H9 (cell line): ENCODE measurements around the gene ELP1. TPM values are rescaled to one million over a fixed set of nuclear protein-coding genes. Genes with fewer than 3 reads are reported as not detected.

Experiments used
- DNase-seq: peaks from one replicate; pipeline ENCODE4 v3.0.0-alpha.2; 2017
- H2AFZ ChIP-seq: one replicate; pipeline ENCODE4 v1.6.1; 2013; ENCODE audit warnings: mild to moderate bottlenecking, low read length, control low read depth, moderate library complexity
- H2AK5ac ChIP-seq: 2 replicates; pipeline ENCODE4 v1.6.1; 2013; ENCODE audit warnings: low read length, control low read depth, mixed read lengths; ENCODE audit not compliant: insufficient read length
- H2BK120ac ChIP-seq: one replicate; pipeline ENCODE4 v1.6.1; 2013; ENCODE audit warnings: low read depth, mild to moderate bottlenecking, low read length, control low read depth, inconsistent platforms; ENCODE audit not compliant: poor library complexity, severe bottlenecking
- H2BK12ac ChIP-seq: 2 replicates; pipeline ENCODE4 v1.6.1; 2013; ENCODE audit warnings: low read length, control low read depth, mixed read lengths, low read depth; ENCODE audit not compliant: insufficient read length
- H2BK15ac ChIP-seq: 2 replicates; pipeline ENCODE4 v1.6.1; 2013; ENCODE audit warnings: low read depth, low read length, control low read depth
- H2BK20ac ChIP-seq: one replicate; pipeline ENCODE4 v1.6.1; 2013; ENCODE audit warnings: low read depth, mild to moderate bottlenecking, low read length, control low read depth, inconsistent platforms; ENCODE audit not compliant: poor library complexity, severe bottlenecking
- H2BK5ac ChIP-seq: 2 replicates; pipeline ENCODE4 v1.6.1; 2013; ENCODE audit warnings: low read length, control low read depth, mixed read lengths; ENCODE audit not compliant: insufficient read length
- H3K14ac ChIP-seq: 2 replicates; pipeline ENCODE4 v1.6.1; 2013; ENCODE audit warnings: low read length, control low read depth; ENCODE audit not compliant: insufficient read depth
- H3K18ac ChIP-seq: 2 replicates; pipeline ENCODE4 v1.6.1; 2013; ENCODE audit warnings: low read depth, mild to moderate bottlenecking, mixed read lengths, low read length, control low read depth; ENCODE audit not compliant: insufficient read length
- H3K23ac ChIP-seq: 2 replicates; pipeline ENCODE4 v1.6.1; 2013; ENCODE audit warnings: low read length, control low read depth, mixed read lengths, low read depth; ENCODE audit not compliant: insufficient read length
- H3K23me2 ChIP-seq: 2 replicates; pipeline ENCODE4 v1.6.1; 2013; ENCODE audit warnings: low read depth, mild to moderate bottlenecking, mixed read lengths, low read length, control low read depth; ENCODE audit not compliant: insufficient read length, poor library complexity, severe bottlenecking
- H3K27ac ChIP-seq: 2 replicates; pipeline ENCODE4 v1.5.1; 2013; ENCODE audit warnings: low read length, control low read depth, mixed read lengths, low read depth; ENCODE audit not compliant: insufficient read length
- H3K27me3 ChIP-seq: 2 replicates; pipeline ENCODE4 v1.6.1; 2013; ENCODE audit warnings: low read length, control low read depth, inconsistent platforms; ENCODE audit not compliant: insufficient read depth
- H3K4ac ChIP-seq: 2 replicates; pipeline ENCODE4 v1.6.1; 2013; ENCODE audit warnings: low read depth, mild to moderate bottlenecking, control low read depth, inconsistent platforms, low read length, moderate library complexity
- H3K4me1 ChIP-seq: 2 replicates; pipeline ENCODE4 v1.6.1; 2013; ENCODE audit warnings: low read length, control low read depth, inconsistent platforms; ENCODE audit not compliant: insufficient read depth
- H3K4me2 ChIP-seq: 2 replicates; pipeline ENCODE4 v1.6.1; 2013; ENCODE audit warnings: low read length, control low read depth, mixed read lengths; ENCODE audit not compliant: insufficient read length, insufficient read depth
- H3K56ac ChIP-seq: 2 replicates; pipeline ENCODE4 v1.6.1; 2013; ENCODE audit warnings: low read depth, mild to moderate bottlenecking, mixed read lengths, low read length, control low read depth; ENCODE audit not compliant: insufficient read length
- H3K79me1 ChIP-seq: 2 replicates; pipeline ENCODE4 v1.6.1; 2013; ENCODE audit warnings: low read depth, mild to moderate bottlenecking, moderate library complexity, low read length, control low read depth, inconsistent platforms; ENCODE audit not compliant: insufficient read depth, poor library complexity, severe bottlenecking
- H3K79me2 ChIP-seq: 2 replicates; pipeline ENCODE4 v1.6.1; 2013; ENCODE audit warnings: low read length, control low read depth, inconsistent platforms; ENCODE audit not compliant: insufficient read depth
- H3K9ac ChIP-seq: 2 replicates; pipeline ENCODE4 v1.6.1; 2013; ENCODE audit warnings: low read length, control low read depth, mixed read lengths; ENCODE audit not compliant: insufficient read length; ENCODE audit errors: extremely low read depth
- H3K9me3 ChIP-seq: one replicate; pipeline ENCODE4 v1.6.1; 2013; ENCODE audit warnings: low read depth, low read length, inconsistent platforms; ENCODE audit not compliant: control insufficient read depth
- H3T11ph ChIP-seq: one replicate; pipeline ENCODE4 v1.6.1; 2013; ENCODE audit warnings: mild to moderate bottlenecking, low read length, control low read depth, inconsistent platforms
- H4K20me1 ChIP-seq: one replicate; pipeline ENCODE4 v1.6.1; 2013; ENCODE audit not compliant: control insufficient read depth, insufficient read length, insufficient read depth
- H4K5ac ChIP-seq: 2 replicates; pipeline ENCODE4 v1.6.1; 2013; ENCODE audit warnings: low read depth, mild to moderate bottlenecking, mixed read lengths, low read length, control low read depth; ENCODE audit not compliant: insufficient read length
- H4K8ac ChIP-seq: replicated peaks from 2 replicates; pipeline ENCODE4 v1.6.1; 2013; ENCODE audit warnings: low read length, control low read depth, mixed read lengths, low read depth; ENCODE audit not compliant: insufficient read length
- H4K91ac ChIP-seq: 2 replicates; pipeline ENCODE4 v1.6.1; 2013; ENCODE audit warnings: low read depth, mild to moderate bottlenecking, moderate library complexity, mixed read lengths, low read length, control low read depth; ENCODE audit not compliant: insufficient read length
- H3K27ac Mint-ChIP-seq, 3 experiments: 2 replicates in 2 of 3; 3 replicates in 1 of 3; pipeline ENCODE4 v1.8.0; 2020 to 2021; ENCODE audit warnings: mixed read lengths in 3 of 3, mild to moderate bottlenecking in 1 of 3, moderate library complexity in 1 of 3
- H3K27me3 Mint-ChIP-seq: 2 replicates; pipeline ENCODE4 v1.8.0; 2021; ENCODE audit warnings: low read depth, mild to moderate bottlenecking, moderate library complexity, mixed read lengths
- H3K36me3 Mint-ChIP-seq, 3 experiments: 2 replicates in 2 of 3; 3 replicates in 1 of 3; pipeline ENCODE4 v1.8.0; 2020 to 2021; ENCODE audit warnings: low read depth in 3 of 3, mixed read lengths in 3 of 3; ENCODE audit not compliant: insufficient read depth in 1 of 3
- H3K4me1 Mint-ChIP-seq, 2 experiments: 2 replicates each; pipeline ENCODE4 v1.8.0; 2020; ENCODE audit warnings: mixed read lengths in 2 of 2
- H3K4me3 Mint-ChIP-seq, 2 experiments: 2 replicates in 1 of 2; 3 replicates in 1 of 2; pipeline ENCODE4 v1.8.0; 2020 to 2021; ENCODE audit warnings: mild to moderate bottlenecking in 2 of 2, mixed read lengths in 2 of 2, moderate library complexity in 1 of 2
- H3K9me3 Mint-ChIP-seq, 2 experiments: 2 replicates in 1 of 2; 3 replicates in 1 of 2; pipeline ENCODE4 v1.8.0; 2020; ENCODE audit warnings: mild to moderate bottlenecking in 2 of 2, mixed read lengths in 2 of 2, moderate library complexity in 1 of 2
- WGBS: extraction: QIAGEN DNeasy Blood & Tissue Kit; methylation state at CpG from one replicate; pipeline ENCODE4 v1.1.7; 2013; ENCODE audit warnings: missing lambda C conversion rate, low lambda C conversion rate, mixed read lengths; ENCODE audit not compliant: insufficient read length; ENCODE audit errors: extremely low coverage; 5-methylcytosine and 5-hydroxymethylcytosine counted together
- total RNA-seq: library from RNA; stranded (reverse); gene quantifications from 2 replicates; pipeline ENCODE4 v1.2.1, GENCODE V29; 2021
- TF ChIP-seq, protein P1 (sequence below): fragments of 200-600 bp; sonication (generic); conservative IDR thresholded peaks from 3 replicates; pipeline ENCODE4 v1.8.0; 2021; ENCODE audit warnings: antibody characterized with exemption, mild to moderate bottlenecking

Gene ELP1
- total RNA-seq, 1 experiment from 2014 or later, result 38.7 TPM

DNA sequence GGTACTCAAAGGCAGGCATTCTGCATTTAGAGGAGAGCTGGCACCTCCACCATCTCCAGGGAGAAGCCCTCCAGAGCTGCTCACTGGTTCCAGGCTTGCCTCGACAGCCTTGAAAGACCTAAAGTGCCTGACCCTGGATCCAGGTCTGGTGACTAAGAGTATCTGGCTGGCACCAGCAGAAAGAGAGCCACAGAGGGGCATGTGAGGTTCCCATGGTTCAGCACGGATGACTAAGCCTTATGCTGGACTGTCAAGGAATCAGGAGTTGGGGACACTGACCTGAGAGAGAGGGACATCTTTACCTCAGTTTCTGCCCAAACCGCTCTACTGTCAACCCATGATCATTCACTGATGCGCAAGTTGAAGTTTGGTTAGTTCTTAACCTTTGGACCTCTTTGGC, 68.9 kb downstream of the ELP1 start:
- H3K23ac ChIP-seq, result no peak overlapping the region
- no peak overlapping the region for H4K5ac ChIP-seq
- H3K18ac ChIP-seq, result no peak overlapping the region
- no peaks in the 10 kb centered on the region for H3K23me2 ChIP-seq
- no peak overlapping the region for H4K91ac ChIP-seq
- H4K8ac ChIP-seq, result no peak overlapping the region
- H2AK5ac ChIP-seq, result no peak overlapping the region
- no peaks in the 10 kb centered on the region for H3K27me3 ChIP-seq
- H3K27ac ChIP-seq, result no peak overlapping the region
- H3K9me3 ChIP-seq, result no peaks in the 10 kb centered on the region
- H3T11ph ChIP-seq, result no peak overlapping the region
- no peak for DNase-seq
- no peak overlapping the region for H3K9ac ChIP-seq
- H2BK12ac ChIP-seq, result no peak overlapping the region
- no peak overlapping the region for H2AFZ ChIP-seq
- no peak overlapping the region for H2BK5ac ChIP-seq
- no peaks in the 10 kb centered on the region for H4K20me1 ChIP-seq
- WGBS, result no CpG with 5 or more reads among the region's 4 CpGs
- no peak overlapping the region for H2BK120ac ChIP-seq
- H3K4me1 Mint-ChIP-seq, result no peaks in the 10 kb centered on the region
- H3K79me2 ChIP-seq, result no peaks in the 10 kb centered on the region
- H3K4me3 Mint-ChIP-seq, result no peak overlapping the region
- TF ChIP-seq, protein P1, sequence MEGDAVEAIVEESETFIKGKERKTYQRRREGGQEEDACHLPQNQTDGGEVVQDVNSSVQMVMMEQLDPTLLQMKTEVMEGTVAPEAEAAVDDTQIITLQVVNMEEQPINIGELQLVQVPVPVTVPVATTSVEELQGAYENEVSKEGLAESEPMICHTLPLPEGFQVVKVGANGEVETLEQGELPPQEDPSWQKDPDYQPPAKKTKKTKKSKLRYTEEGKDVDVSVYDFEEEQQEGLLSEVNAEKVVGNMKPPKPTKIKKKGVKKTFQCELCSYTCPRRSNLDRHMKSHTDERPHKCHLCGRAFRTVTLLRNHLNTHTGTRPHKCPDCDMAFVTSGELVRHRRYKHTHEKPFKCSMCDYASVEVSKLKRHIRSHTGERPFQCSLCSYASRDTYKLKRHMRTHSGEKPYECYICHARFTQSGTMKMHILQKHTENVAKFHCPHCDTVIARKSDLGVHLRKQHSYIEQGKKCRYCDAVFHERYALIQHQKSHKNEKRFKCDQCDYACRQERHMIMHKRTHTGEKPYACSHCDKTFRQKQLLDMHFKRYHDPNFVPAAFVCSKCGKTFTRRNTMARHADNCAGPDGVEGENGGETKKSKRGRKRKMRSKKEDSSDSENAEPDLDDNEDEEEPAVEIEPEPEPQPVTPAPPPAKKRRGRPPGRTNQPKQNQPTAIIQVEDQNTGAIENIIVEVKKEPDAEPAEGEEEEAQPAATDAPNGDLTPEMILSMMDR, result no peak
- peaks cover 4 to 26% (median 4%) of the 10 kb centered on the region in 3 experiments; a peak in 4 of 7 replicates for H3K36me3 Mint-ChIP-seq
- no peak overlapping the region for H3K56ac ChIP-seq
- no peak overlapping the region for H3K27ac Mint-ChIP-seq
- H2BK20ac ChIP-seq, result no peak overlapping the region
- H3K79me1 ChIP-seq, result no peaks in the 10 kb centered on the region
- H3K4ac ChIP-seq, result no peak overlapping the region
- H3K27me3 Mint-ChIP-seq, result no peaks in the 10 kb centered on the region; the same call in 1 of the 2 replicates
- no peak overlapping the region for H3K14ac ChIP-seq
- no peak overlapping the region for H3K4me2 ChIP-seq
- no peaks in the 10 kb centered on the region for H3K9me3 Mint-ChIP-seq
- H3K4me1 ChIP-seq, result no peaks in the 10 kb centered on the region
- no peak overlapping the region for H2BK15ac ChIP-seq
